HG02623 (cell line): ENCODE data around the gene OPHN1.
"Not testable (repeated sequence)": the region's sequence is repeated elsewhere in the genome, so short reads cannot be mapped to it uniquely, and the experiment has no call there.

Experiments used
- ATAC-seq: cut with Tn5 transposase; IDR thresholded peaks from one replicate; pipeline ENCODE4 v1.9.1; 2021; ENCODE audit warnings: moderate library complexity; ENCODE audit not compliant: unreplicated experiment

OPHN1 gene

DNA sequence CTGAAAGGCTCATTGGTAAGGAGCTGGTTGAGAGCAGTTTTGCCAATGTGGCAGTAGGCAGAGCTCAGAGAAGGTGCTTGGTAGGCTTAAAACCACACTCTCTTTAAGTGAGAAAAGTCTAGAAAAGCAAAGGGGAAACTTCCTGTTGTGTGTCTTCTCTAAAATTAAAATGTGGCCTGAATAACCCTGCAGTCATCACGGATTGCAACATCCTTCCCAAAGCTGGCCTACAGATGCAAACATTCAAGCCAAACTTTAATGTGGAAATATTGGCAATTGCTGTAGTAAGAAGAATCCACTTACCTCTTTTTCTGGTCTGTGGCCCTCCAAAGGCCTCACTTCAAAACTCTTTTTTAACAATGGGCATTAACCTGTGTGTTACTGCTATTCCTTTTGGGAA, 348.5 kb downstream of the OPHN1 start:
- ATAC-seq, result no peak

DNA sequence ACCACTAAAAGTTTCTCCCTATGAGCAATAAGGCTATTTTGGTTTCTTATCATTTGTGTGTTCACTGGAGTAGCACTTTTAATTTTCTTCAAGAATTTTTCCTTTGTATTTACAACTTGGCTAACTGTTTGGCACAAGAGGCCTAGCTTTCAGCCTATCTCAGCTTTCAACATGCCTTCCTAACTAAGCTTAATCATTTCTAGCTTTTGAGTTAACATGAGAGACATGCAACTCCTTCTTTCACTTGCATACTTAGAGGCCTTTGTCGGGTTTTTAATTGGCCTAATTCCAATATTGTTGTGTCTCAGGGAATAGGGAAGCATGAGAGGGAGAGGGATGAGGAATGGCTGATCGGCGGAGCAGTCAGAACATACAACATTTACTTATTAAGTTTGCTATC, 349.8 kb downstream of the OPHN1 start:
- no peak for ATAC-seq

GRCh38 chrX:68079961-68080360, 353.3 kb downstream of the OPHN1 start:
- no peak for ATAC-seq

DNA sequence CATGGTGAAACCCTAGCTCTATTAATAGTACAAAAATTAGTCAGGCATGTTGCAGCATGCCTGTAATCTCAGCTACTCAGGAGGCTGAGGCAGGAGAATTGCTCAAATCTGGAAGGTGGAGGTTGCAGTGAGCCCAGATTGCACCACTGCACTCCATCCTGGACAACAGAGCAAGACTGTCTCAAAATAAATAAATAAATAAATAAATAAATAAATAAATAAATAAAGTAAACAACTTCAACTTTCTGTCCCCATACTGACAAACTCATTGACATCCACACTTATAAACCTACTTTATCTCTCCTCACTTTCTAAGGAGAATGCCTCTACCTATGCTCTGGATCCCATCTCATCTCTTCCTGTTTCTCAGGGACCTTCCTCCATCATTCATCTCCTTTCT, 354.5 kb downstream of the OPHN1 start:
- not testable (repeated sequence) for ATAC-seq

DNA sequence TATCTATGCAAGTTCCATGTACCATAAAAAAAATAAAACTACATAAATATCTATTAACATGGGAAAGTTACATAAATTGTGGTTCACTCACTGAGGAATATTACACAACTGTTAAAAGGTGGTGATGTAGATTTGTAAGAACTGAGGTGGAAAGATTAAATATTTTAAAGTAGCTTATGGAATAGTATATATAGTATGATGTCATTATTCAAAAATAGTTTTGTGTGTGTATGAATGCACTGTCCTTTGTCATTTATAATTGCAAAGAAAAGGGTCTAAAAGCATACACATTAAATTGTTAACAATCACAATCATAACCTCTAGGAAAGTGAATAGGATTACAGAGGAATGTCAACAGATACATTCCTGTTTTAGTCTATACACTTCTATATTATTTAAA, 355.9 kb downstream of the OPHN1 start:
- no peak for ATAC-seq

- no peak for ATAC-seq
Observed at GRCh38 chrX:68072041-68072440, 361.3 kb downstream of the OPHN1 start.

GRCh38 chrX:68070119-68070518, 363.2 kb downstream of the OPHN1 start:
- ATAC-seq, result not testable (repeated sequence)

DNA sequence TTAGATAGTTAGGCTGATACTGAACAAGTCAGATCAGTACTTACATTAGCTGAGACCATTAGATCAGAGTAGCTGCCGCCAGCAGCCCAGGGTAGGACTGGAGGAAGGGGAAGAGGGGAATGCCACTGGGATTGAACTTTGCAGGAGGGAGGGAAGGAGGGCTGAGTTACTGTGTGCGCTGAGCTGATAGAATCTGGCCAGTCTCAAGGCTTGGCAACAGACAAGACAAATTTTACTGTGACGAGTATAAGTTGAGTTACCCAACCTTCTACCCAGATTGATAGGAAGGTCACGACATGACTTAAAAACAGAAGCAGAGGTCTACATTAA, 372.1 kb downstream of the OPHN1 start:
- ATAC-seq, result no peak

GRCh38 chrX:68060506-68061205, 372.6 kb downstream of the OPHN1 start:
- ATAC-seq, result no peak

DNA sequence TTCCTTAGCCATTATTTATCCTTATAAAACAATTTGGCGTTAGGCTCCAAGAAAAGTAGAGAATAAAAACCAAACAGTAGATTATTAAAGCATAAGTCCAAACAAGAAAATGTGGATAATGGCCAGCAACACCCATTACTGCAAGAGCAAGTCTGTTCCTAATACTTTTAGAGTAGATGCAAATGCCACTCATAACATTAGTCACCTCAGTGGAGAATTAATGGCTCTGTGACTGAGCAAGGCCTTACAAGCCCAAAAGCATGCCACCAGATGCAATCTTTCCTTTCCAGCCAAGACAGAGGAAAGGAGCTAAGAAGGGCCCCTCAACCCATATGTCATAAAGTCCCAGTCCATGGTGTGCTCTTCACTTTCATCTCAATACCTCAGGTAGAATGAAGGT, 373.8 kb downstream of the OPHN1 start:
- ATAC-seq, result no peak

DNA sequence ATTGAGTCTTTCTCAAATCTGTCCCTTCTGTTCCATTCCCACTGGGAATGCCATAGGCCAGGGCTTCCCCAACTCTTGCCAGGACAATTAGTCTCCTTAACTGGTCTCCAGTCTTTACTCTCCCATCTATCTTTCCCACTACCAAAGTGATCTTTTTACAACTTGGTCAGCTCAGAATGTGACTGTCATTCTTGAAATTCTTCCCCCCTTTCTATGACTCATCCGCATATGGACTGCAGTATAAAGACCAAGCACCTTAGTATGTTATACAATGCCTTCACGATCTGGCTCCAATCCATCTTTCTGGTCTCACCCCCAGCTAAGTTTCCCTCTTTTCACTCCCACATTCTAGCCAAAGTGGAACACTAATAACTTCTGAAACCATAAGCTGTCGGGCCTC, 383.8 kb downstream of the OPHN1 start:
- no peak for ATAC-seq

DNA sequence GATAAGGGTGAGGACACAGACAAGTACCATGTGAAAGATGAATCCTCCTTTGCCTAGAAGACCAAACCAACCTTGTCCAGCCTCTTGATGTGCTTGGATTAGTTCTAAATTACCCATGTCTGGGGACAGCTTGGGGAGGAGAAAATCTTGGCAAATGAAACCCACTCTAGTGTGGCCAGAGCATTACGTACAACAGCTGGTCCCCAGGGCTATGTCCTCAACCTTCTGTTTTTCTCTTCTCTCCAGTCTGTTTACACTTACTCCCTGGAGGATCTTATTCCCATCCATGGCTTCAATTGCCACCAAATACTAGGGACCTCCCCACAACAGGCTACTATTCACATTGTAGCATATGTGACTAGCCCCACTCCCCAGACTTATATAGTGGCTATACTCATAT, 384.5 kb downstream of the OPHN1 start:
- ATAC-seq, result no peak

DNA sequence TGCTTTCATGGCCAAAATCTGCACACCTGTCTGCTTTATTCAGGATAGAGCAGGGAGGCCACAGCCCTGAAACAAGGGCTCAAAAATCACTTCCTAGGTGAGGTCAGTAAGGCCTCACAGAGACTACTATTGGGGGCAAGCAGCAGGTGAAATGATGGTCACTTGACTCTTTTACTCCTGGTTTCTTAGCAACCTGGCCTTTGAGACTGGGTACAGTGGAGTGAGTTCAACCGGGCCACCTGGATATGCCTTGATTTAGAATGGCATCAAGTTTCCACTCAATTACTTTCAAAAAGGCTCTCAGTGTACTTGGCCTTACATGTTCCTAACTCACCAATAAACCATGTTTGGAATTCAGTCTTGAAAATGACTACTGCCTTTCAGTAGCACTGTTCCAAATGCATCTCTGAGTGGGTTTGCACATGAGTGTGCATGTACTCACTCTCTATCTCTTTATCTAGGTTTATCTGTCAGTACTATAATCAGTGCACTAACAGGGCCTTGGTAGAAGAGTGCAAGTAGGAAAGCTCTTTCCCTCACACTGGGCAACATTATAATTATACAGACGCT, 388.2 kb downstream of the OPHN1 start:
- no peak for ATAC-seq

DNA sequence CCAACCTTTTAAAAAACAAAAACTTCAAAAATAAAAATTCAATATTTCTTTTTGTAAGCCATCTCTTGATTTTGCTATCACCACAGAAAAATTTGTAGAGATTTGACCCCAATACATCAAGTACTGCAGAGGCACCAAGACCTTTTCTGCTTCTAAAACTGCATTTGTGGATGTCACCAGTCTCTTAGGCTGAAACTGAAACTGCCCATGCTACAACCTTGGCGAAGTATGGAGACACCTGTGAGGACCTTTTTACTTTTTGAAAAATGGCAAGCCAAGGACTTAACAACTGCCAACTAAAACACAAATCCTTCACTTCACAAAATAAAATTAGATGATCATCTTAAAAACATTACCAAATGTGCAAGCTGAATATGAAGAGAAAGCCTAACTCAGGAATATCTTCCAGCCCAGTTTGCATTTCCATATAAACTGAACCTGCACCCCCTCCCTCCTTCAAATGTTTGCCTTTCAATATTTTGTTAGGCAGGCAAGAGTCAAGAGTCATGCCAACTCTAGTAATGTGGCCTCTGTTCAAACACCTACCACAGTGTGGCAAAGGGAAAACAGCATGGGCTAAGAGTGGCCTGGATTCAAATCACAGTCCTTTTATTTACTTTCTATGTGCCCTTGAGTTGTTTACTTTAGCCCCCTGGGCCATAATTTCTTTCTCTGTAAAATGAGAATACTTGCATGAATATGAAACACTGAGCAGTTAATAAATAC, 389.4 kb downstream of the OPHN1 start:
- no peak for ATAC-seq

DNA sequence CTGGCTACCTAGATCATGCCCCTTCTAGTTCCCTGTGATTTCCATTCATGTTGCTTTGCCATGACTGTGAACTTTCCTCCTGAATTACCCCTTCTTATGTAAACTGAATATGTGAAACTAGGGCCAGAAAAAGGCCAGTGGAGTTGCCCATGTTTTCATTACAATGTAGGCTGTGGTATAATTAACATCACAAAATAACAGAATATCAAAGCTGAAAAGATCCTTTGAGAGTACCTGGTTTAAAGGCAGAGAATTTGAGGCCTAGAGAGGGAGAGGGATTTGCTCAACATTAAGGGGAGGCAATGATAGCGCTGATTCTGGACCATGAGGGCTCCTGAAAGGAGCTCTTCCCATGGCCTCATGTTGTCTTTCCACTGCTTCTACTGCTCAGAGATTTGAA, 392.2 kb downstream of the OPHN1 start:
- ATAC-seq, result no peak

DNA sequence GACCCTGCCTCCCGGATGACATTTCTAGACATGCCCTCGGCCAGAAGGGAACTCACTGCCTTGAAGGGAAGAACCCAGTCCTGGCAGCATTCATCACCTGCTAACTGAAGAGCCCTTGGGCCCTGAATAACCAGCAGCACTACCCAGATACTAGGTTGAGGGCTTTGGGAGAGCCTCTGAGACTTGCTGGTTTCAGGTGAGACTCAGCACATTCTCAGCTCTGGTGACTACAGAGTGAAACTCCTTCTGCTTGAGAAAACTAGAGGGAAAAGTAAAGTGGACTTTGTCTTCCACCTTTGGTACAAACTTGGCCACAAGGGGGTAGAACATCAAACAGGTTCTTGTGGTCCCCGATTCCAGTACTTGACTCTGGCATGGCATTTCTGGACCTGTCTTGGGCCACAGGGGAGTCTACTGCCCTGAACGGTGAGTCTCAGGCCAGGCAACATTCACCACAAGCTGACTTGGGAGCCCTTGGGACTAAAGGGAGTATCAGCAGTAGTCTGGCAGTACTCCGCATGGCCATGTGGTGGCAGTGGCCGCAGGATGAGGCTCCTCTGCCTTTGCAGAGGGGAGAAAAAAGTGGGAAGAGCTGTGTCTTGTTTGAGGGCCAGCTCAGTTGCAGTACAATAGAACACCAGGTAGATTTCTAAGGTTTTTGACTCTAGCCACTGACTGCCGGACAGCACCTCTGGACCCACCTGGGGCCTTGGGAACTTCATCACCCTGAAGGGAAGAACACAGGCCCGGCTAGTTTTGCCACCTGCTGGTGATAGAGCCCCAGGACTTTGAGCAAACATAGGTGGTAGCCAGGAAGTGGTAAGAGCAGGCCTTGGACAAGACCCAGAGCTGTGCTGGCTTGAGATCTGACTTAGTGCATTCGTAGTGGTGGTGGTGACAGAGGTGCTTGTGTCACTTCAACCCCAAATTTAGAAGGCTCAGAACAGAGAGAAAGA, 414.8 kb downstream of the OPHN1 start:
- ATAC-seq, result no peak

DNA sequence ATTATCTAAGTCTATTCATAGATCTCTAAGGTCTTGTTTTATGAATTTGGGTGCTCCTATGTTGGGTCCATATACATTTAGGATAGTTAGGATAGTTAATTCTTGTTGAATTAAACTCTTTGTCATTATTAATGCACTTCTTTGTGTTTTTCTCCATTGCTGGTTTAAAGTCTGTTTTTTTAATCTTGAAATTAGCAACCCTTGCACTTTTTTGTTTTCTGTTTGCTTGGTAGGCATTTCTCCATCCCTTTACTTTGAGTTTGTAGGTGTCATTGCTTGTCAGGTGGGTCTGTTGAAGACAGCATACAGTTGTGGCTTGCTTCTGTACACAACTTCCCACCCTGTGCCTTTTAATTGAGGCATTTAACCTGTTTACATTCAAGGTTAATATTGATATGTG, 434.8 kb downstream of the OPHN1 start:
- no peak for ATAC-seq
